ENCODE measurements around the gene MLH3.

DNA sequence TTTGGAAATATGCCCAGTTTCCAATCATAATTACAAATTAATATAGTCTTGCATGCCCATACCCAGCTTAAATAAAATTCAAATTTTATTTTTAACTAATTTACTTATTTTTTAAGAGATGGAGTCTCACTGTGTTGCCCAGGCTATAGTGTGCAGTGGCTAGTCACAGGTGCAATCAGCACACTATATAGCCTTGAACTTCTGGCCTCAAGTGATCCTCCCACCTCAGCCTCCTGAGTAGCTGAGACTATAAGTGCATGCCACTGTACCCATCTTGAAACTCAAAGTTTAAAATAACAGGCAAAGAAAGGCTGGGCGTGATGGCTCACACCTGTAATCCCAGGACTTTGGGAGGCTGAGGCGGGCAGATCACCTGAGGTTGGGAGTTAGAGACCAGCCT lies 10.3 kb downstream of the MLH3 start:
- TF ChIP-seq, protein P1, sequence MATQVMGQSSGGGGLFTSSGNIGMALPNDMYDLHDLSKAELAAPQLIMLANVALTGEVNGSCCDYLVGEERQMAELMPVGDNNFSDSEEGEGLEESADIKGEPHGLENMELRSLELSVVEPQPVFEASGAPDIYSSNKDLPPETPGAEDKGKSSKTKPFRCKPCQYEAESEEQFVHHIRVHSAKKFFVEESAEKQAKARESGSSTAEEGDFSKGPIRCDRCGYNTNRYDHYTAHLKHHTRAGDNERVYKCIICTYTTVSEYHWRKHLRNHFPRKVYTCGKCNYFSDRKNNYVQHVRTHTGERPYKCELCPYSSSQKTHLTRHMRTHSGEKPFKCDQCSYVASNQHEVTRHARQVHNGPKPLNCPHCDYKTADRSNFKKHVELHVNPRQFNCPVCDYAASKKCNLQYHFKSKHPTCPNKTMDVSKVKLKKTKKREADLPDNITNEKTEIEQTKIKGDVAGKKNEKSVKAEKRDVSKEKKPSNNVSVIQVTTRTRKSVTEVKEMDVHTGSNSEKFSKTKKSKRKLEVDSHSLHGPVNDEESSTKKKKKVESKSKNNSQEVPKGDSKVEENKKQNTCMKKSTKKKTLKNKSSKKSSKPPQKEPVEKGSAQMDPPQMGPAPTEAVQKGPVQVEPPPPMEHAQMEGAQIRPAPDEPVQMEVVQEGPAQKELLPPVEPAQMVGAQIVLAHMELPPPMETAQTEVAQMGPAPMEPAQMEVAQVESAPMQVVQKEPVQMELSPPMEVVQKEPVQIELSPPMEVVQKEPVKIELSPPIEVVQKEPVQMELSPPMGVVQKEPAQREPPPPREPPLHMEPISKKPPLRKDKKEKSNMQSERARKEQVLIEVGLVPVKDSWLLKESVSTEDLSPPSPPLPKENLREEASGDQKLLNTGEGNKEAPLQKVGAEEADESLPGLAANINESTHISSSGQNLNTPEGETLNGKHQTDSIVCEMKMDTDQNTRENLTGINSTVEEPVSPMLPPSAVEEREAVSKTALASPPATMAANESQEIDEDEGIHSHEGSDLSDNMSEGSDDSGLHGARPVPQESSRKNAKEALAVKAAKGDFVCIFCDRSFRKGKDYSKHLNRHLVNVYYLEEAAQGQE (IDR thresholded peaks at IDR 0.05; ENCODE audit: insufficient read depth in 1 of 2, low read depth in 2 of 2, low read length in 2 of 2), result no peak
- TF ChIP-seq POLR2AphosphoS5 (IDR thresholded peaks at IDR 0.05; ENCODE audit: low read depth, low read length) (no peak), SIN3A (IDR thresholded peaks at IDR 0.05; ENCODE audit: borderline replicate concordance, insufficient read depth, low read length) (no peak)
